GM21619 (cell line): ENCODE measurements around the gene SAA2.
A peak's percentile ranks its signal among the peaks of the same experiment; 100 is the strongest.
"Not testable (repeated sequence)": the region's sequence is repeated elsewhere in the genome, so short reads cannot be mapped to it uniquely, and the experiment has no call there.

Source experiments
- ATAC-seq: cut with Tn5 transposase; IDR thresholded peaks from one replicate; pipeline ENCODE4 v1.9.1; 2021; ENCODE audit not compliant: unreplicated experiment

The SAA2 gene

GRCh38 chr11:18253233-18253632 lies 4.8 kb upstream of the SAA2 start:
- no peak for ATAC-seq

- ATAC-seq: not testable (repeated sequence)
Measured at GRCh38 chr11:18247191-18247581, 1.3 kb downstream of the SAA2 start.

- ATAC-seq: peak; percentile 75
Measured at GRCh38 chr11:18246379-18247190, 1.9 kb downstream of the SAA2 start.

- no peak for ATAC-seq
Measured at GRCh38 chr11:18245396-18245795, 3.1 kb downstream of the SAA2 start.

GRCh38 chr11:18243783-18244362 lies 4.6 kb downstream of the SAA2 start:
- no peak for ATAC-seq

- no peak for ATAC-seq
Measured at GRCh38 chr11:18239655-18240054, 8.8 kb downstream of the SAA2 start.

- no peak for ATAC-seq
Measured at GRCh38 chr11:18236664-18237356, 11.7 kb downstream of the SAA2 start, which contains the start of gene SAA4. Gene SAA4, minus strand, starts transcription at chr11:18236802. Its CDS starts 876 bp downstream, at chr11:18235926.

- no peak for ATAC-seq
Measured at GRCh38 chr11:18235394-18236334, 12.8 kb downstream of the SAA2 start.

GRCh38 chr11:18233912-18234311 lies 14.6 kb downstream of the SAA2 start:
- no peak for ATAC-seq

GRCh38 chr11:18230859-18231258 lies 17.6 kb downstream of the SAA2 start:
- ATAC-seq: no peak

- ATAC-seq: peak; percentile 96
Measured at GRCh38 chr11:18229501-18229900, 19.0 kb downstream of the SAA2 start.

GRCh38 chr11:18225913-18226312 lies 22.6 kb downstream of the SAA2 start:
- ATAC-seq: no peak

- ATAC-seq: no peak
Measured at GRCh38 chr11:18223591-18224387, 24.7 kb downstream of the SAA2 start.

GRCh38 chr11:18222814-18223421 lies 25.6 kb downstream of the SAA2 start:
- no peak for ATAC-seq

- no peak for ATAC-seq
Measured at GRCh38 chr11:18221274-18221876, 27.1 kb downstream of the SAA2 start.

GRCh38 chr11:18209058-18209457 lies 39.4 kb downstream of the SAA2 start:
- ATAC-seq: no peak

- no peak for ATAC-seq
Measured at GRCh38 chr11:18204771-18205170, 43.7 kb downstream of the SAA2 start.

GRCh38 chr11:18204220-18204619 lies 44.2 kb downstream of the SAA2 start:
- no peak for ATAC-seq

- ATAC-seq: no peak
Measured at GRCh38 chr11:18203723-18204122, 44.7 kb downstream of the SAA2 start.
